SW480 (cell line): ENCODE measurements around the gene PDXK.

Experiments
- DNase-seq: peaks from one replicate; pipeline ENCODE4 v3.0.0-alpha.2; 2016; ENCODE audit warnings: low spot score

The PDXK gene

DNA sequence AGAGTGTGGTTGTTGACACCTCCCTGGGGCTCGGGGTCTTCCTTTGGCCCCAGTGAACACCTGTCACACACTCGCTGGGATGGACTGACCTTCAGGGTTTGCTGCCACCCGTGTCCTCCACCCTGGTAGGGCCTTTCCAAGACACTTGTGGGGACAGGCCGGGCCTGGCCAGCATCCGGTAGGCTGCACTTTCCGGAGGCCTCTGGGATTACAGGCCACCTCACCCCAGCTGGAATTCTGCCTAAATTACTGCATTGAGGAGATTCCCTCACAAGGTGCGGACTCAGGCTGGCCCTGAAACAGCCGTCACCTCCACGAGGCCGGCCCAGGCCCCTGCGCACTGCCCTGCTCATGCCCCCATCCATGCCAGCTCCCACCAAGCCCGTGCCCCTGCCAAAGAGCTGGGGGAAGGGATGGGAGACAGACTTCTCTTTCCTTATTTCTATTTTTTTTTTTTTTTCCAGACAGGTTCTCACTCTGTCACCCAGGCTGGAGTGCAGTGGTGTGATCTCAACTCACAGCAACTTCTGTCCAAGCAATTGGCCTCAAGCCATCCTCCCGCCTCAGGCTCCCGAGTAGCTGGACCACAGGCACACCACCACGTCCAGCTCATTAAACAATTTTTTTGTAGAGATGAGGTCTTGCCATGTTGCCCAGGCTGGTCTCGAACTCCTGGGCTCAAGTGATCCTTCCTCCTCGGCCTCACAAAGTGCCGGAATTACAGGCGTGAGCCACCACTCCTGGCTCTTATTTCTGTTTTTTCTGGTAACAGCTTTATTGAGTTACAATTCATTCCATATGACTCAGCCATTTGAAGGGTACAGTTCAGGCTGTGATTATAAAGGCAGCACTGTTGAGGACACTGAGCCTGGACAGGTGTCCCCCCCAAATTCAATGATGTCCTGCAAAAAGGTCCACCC lies 45.9 kb downstream of the PDXK start:
- DNase-seq = no peak

DNA sequence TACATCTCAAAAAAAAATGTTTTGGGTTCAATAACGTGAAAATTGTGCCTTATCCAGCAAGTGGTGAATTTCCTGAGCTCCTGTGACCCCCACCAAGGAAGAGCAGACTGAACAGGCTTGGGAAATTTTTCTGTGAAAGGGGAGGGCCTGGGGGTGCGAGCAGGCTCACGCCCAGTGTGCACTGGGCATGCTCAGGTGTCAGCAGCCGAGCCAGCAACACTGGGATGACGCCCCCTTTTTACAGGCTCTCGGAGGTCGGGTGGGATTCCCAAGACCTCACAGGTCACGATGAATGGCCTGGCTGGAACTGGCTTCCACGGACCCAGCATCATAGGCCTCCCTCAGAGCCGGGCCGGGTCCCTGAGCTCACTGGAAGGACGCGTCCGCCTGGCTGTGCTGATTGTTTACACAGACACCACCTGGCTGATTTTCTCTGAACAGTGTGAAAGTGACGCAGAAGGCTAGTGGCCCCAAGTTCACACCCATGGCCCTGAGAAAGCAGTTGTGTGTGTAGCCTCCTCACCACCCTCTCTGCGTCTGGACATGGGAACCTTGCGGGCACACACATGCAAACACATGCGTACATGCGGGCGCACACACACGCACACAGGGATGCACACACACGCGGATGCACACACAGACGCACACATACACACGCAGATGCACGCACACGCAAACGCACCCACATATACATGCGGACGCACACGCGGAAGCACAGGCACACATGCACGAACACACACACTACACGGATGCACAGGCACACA lies 48.0 kb downstream of the PDXK start:
- DNase-seq = no peak

DNA sequence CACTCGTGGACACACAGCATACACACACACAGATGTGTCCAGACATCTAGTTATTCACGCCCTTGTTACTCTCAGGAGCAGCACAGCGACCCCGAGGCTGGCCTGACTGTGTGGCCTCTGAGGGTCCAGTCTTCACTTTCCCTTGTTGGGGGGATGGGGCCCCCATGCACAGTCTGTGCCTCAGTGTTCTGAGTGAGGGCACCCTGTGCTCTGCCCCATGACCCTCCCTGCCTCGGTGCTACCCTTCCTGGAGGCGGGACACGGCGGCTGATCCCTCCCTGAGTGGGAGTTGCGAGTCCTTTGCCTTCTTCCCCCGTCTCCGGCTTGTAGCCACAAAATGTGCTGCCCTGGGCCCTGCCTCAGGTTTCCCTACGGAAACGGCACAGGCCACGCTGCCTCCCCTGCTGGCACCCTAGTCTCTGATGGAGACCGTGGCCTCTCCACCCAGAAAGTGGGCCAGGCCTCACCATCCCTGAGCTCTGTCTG lies 48.6 kb downstream of the PDXK start:
- DNase-seq = no peak

DNA sequence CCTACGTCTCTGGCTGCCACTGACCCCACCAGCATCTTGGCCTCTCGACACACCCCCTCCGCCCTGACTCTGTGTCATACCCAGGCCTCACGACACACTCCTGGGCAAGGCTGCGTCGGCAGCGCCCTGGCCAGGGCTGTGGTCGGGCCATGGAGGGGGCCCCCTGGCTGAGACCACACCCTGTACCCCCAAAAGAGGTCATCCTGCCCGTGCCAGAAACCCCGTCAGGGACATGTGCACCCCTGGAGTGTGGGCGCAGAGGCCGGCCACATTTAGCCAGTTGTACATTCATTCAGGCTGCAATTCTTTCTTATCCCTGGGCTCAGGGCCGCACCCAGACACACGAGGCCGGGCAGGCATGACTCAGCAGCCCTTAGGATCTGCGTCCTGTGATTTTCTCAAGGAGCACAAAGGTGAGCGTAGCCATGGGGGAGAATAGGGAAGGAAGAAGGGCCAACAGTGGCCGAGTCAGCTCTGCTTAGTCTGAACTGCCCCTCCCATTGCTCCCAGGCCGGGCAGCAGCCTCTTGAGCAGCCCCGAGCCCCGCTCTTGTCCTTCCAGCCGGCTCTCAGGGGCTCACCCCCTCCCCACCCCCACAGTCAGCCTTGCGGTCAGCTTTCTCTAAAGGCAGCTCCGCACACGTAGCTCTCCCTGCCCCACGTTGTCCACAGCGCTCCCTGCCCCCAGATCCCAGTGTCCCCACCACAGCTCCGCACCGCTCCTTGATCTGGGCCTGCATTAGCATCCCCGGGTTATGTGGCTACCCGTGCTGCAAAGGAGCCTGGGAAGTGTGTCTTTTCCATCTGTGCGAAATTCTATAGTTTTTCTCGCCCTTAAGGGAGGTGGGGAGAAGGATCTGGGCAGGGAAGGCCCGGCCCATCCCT lies 49.3 kb downstream of the PDXK start:
- DNase-seq = peak; percentile 71

DNA sequence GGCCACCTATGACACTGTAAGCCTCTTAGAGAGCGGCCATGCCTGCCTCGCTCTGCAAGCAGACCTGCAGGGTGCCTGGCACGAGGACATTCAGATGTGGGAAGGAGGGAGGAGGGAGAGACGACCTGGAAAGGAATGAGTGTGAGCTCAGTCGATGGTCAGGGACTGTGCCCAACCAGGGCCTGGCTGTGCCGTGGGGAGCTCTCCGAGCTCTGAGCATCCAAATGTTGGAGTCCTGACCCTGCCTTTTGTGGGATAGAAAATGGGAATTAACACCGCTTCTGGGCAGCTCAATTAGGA lies 49.9 kb downstream of the PDXK start:
- no peak for DNase-seq

DNA sequence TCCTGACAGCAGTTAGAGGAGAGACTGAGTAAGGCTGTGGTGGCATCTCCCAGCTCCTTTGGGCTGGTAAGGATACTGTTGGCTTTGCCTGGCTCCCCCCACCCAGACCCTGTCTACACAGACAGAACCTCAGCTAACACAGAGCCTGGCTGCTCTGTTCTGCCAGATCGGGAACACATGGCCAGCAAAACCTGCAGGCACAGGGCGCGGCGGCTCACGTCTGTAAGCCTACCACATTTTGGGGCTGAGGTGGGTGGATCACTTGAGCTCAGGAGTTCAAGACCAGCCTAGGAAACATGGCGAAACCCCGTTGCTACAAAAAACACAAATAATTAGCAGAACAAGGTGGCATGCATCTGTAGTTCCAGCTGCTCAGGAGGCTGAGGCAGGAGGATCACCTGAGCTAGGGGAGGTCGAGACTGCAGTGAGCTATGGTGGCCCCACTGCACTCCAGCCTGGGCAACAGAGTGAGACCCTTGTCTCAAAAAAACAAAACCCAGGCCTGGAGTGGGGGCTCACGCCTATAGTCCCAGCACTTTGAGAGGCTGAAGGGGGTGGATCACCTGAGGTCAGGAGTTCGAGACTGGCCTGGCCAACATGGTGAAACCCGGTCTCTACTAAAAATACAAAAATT lies 50.5 kb downstream of the PDXK start:
- no peak for DNase-seq

DNA sequence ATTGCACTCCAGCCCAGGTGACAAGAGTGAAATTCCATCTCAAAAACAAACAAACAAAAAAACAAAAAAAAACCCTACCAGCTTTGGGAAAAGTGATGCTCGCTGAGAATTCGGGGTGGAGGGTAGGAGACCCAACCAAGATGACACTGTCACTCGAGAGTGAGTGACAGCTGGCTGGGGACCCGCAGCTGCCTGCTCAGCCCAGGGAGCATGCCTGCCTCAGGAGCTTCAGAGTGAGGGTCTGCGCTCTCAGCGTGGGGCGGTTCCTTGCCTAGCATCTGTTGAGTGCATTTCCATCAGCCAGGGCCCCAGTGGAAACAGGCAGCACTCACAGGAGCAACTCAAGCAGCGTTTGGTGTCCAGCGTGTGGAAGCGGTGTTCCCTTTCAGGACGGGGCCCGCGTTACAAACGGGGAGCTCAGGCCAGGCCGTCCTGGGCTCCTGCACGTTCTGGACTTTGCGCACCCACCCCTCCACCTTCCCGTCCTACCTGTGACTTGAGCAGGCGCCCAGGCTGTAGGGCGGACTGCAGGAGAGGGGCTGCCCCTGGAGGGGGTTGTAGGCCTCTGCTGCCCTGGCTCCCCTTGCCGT lies 51.2 kb downstream of the PDXK start:
- no peak for DNase-seq

DNA sequence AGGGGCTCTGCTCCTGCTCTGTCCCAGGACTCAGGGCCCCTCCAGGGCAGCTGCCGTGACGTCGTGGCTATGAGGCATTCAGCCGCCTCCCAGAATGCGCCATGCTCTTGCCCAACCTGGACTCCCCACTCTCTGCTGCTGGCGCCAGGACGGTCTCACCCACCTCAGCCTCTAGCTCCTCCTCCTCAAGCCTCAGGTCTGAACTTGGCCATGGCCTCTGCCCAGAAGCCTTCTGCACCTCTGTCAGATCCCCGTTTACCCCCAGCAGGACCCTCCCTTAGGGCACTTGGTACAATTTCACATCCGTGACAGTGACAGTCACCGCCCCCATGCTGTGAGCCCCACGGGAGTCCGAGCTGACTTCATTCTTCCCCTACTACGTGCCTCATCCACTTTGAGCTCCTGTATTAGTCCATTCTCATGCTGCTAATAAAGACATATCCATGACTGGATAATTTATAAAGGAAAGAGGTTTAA lies 52.3 kb downstream of the PDXK start:
- no peak for DNase-seq

DNA sequence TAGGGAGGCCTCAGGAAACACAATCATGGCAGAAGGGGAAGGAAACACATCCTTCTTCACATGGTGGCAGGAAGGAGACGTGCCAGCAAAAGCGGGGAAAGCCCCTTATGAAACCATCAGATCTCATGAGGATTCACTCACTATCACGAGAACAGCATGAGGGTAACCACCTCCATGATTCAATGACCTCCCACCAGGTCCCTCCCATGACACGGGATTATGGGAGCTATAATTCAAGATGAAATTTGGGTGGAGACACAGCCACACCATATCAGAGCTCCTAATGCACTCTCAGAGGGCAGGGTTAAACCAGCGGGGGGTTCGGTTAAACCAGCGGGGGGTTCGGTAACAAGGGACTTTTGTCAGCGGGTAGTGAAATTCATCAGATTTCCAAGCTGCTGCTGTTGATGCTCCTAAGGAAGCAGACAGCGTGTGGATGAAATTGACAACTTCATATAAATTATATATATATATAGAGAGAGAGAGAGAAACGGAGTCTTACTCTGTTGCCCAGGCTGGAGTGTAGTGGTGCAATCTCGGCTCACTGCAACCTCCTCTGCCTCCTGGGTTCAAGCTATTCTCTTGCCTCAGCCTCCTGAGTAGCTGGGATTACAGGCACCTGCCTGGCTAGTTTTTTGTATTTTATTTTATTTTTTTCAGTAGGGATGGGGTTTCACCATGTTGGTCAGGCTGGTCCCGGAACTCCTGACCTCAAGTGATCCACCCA lies 52.9 kb downstream of the PDXK start:
- no peak for DNase-seq

DNA sequence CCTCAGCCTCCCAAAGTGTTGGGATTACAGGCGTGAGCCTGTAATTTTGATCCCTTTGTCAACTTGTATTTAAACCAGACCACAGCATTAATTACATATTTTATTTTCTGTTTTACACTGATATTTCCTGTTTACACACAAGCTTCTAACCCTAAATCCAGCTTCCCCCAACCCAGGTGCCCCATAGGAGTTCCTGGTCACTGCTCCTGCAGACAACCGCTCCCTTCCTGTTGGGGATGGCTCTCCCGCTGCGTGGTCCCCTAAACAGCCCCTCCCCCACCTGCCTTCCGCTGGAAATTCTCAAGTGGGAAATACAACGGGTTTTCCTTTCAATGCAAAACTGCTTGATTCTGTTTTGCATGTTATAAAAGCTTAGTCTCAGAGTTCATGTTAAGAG lies 53.5 kb downstream of the PDXK start:
- DNase-seq = no peak

DNA sequence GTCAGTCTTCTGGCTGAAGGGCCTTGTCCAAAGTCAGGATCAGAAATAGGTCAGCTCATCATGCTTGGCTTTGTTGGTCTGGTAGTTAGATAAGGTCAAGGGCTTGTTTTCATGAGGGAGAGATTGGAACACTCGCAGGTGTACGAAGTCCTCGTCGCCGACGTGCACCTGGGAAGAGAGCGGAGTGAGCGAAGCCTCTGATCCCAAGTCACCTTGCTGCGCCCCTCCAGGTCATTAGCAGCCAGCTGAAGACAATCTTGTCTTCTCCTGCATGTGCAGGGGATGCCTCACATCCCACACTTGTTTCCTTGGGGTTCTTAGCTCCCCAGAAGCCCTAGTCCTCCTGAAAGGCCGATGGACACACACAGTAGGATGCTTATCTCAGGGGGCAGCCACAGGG lies 55.2 kb downstream of the PDXK start:
- DNase-seq = no peak

DNA sequence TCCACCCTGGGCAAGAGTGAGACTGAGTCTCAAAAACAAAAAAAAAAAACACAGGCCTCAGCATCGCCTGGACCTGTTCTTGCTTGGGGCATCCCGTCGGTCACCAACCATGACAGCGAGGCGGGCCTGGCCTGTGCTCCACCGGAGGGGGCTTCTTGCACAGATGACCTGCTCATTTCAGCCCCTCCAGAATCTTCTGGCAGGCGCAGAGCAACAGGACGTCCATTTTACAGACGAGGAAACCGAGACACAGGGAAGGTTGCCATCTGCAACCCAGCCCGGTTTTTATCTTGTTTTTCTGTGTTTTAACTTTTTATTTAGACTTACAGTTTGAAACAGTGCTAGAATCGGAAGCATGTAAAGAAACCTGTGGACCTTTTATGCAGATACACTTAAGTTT lies 56.3 kb downstream of the PDXK start:
- DNase-seq = no peak

DNA sequence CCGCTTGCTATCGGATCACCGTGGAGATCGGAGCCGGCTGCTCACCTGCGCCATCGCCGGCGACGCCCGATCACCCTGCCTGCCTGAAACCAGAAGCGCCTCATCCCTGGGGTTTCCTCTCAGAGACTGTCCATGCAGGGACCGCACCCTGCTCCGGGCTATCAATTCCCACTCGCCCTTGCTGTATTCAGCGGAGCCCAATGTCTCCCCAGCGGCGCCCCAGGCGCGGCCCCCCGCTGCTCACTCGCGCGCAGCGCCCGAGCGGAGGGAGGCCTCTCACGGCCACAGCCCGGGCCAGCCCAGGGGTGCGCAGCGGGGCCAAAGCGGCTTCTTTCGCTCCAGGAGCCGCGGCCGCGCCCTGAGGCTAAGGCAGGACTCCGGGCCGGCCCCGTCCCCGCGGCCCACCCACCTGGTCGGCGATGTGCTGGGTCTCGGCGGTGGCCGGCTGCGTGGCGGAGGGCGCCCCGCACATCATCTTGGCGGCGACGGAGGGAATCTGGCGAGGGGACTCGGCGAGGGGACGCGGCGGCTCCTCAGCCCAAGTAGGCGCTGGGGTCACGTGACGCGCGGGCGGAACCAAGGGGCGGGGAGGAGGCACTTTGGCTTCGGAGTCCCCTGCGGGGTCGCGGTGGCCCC lies 57.0 kb downstream of the PDXK start, which contains the start of gene CSTB:
Gene CSTB (minus strand): TSS at position 514 of the 636 bp plus-strand sequence. CDS start 39 bp downstream, at position 475.
- peak; percentile 62 for DNase-seq

DNA sequence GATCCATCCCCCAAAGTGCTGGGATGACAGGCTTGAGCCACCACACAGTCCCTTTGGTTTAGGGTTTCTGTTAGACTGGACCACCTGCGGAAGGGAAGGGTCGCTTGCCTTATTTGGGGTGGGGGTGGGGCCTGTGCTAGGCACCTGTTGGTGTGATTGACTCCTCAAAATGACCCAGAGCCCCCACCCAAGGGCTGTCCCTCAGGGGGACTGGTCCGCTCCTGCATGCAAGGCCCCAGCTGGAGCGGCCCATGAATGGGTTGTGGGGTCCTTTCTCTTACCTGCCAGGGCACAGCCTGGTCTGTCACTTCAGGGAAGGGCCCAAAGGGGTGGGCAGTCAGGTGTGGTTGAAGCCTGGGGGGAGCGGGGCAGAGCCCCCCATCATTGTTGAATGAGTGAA lies 59.0 kb downstream of the PDXK start:
- no peak for DNase-seq

DNA sequence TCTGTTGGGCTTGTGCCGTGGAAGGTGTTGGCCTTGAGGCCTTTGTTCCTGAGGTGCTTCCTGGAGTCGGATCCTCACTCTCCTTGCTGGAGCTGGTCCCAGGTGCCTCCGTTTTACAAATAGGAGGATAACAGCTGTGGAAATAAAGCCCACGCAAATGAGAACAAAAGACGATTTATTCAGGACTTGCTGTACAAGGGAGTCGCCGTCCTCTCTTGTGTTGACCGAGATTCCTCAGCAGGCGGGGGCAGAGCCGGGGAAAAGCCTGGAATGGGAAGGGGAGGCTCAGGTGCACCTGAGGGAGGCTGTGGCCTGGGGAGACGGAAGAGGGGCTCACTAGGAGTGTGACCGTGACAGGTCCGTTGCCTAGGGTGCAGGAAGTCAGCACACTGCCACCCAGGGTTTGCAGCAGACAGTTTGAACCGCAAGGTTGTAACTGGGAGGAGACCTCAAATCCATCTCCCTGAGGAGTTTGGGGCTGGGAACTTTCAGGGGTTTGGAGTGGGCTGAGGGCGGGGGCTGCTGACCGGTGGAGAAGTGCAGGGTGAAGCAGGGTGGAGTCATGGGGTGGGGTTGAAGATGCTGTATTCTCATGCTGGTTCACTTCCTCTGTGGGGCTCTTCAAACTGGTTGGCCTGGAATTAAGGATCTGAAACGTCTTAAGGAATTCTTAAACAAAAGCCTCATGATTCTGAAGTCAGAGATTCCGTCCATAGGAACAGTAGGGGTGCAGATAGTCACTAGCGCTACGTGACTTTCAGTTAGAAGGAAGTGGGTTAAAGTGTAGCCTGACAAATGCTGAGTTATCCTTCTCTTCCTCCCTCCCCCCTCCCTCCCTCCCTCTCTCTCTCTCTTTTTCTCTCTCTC lies 59.8 kb downstream of the PDXK start:
- DNase-seq = peak; percentile 52

DNA sequence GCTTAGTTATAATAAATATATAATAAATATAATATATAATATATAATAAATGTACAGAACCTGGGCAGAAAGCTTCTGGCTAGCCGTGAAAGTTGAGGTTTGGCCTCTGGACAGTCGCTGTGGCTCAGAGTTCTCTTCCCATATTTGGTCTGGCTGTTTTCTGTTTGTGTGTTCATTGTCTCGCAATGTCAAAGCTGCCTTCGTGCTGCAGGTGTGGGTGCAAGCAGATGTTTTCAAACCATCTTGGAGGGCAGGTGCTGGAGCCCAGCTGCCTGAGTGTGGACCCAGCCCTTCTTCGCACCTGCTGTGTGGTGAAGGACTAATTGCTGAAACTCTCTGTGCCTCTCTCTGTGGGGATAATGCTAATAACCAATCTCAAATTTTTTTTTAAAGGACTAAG lies 60.7 kb downstream of the PDXK start:
- no peak for DNase-seq

DNA sequence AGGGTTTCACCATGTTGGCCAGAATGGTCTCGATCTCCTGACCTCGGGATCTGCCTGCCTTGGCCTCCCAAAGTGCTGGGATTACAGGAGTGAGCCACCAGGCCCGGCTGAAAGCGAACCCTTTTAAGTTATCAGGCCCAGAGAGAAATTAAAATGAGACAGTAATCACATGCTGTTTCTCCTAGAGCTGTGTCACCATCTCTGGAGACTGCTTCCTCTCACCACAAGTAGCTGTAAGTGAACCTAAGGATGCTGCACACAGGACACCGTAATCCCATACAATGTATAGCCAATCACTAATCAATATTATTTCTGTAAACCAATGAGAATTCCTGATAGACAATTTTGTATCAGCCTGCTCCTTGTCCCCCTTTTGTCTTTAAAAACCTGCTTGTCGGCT lies 62.9 kb downstream of the PDXK start:
- DNase-seq = no peak

DNA sequence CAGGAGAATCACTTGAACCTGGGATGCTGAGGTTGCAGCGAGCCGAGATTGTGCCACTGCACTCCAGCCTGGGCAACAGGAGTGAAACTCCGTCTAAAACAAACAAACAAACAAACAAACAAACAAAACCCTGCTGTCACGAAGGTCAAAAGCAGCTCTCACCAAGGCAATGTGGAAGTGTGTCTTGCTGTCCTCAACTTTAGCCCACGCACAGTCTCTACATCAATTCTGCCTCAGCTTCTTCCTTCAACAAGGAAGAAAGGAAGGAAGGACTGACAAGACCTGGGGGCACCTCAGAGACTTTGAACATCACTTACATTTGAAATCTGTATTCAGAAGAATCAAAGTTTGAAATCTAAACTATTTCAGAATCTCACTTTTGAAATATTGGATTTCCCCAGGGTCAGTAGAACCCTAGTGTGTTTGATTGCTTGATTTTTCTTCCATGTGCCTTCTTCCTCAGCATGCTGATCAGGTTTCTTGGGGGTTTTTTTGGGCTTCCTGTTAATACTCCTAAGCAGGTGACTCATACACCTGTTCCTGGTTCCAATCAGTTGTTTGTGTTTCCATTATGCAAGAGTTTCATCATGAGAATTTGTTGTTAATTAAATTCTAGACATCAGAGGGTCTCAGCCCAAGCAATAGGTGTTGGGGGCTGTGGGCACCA lies 63.6 kb downstream of the PDXK start:
- no peak for DNase-seq
